ACC112 (cell line): ENCODE measurements around the gene KMT2E.
"Not testable (repeated sequence)": the region's sequence is repeated elsewhere in the genome, so short reads cannot be mapped to it uniquely, and the experiment has no call there.

Experiments
- H2AFZ ChIP-seq: fragments of 200-600 bp; sonication (generic); one replicate; pipeline ENCODE4 v1.6.0; 2017; ENCODE audit warnings: antibody characterized with exemption, low read length; ENCODE audit not compliant: unreplicated experiment
- H3K27ac ChIP-seq: fragments of 200-600 bp; sonication (generic); 2 replicates; pipeline ENCODE4 v1.5.1; 2014; ENCODE audit warnings: low read depth, mild to moderate bottlenecking, antibody characterized with exemption, low read length, moderate library complexity
- H3K27me3 ChIP-seq: fragments of 200-600 bp; sonication (generic); 2 replicates; pipeline ENCODE4 v1.6.1; 2014; ENCODE audit warnings: mild to moderate bottlenecking, antibody characterized with exemption, low read length, moderate library complexity, mixed read lengths; ENCODE audit not compliant: insufficient read depth
- H3K36me3 ChIP-seq: fragments of 200-600 bp; sonication (generic); 2 replicates; pipeline ENCODE4 v1.6.1; 2016; ENCODE audit warnings: mild to moderate bottlenecking, antibody characterized with exemption, low read length, moderate library complexity, mixed read lengths; ENCODE audit not compliant: insufficient read depth
- H3K4me1 ChIP-seq: fragments of 200-600 bp; sonication (generic); one replicate; pipeline ENCODE4 v1.6.1; 2016; ENCODE audit warnings: low read length, mixed read lengths; ENCODE audit not compliant: insufficient read depth, unreplicated experiment, control insufficient read depth
- H3K4me3 ChIP-seq: fragments of 200-600 bp; sonication (generic); 2 replicates; pipeline ENCODE4 v1.5.1; 2014; ENCODE audit warnings: mild to moderate bottlenecking, low read depth, low read length
- H3K79me2 ChIP-seq: fragments of 200-600 bp; sonication (generic); one replicate; pipeline ENCODE4 v1.6.0; 2016; ENCODE audit warnings: low read length; ENCODE audit not compliant: control insufficient read depth, unreplicated experiment, insufficient read depth

KMT2E gene

DNA sequence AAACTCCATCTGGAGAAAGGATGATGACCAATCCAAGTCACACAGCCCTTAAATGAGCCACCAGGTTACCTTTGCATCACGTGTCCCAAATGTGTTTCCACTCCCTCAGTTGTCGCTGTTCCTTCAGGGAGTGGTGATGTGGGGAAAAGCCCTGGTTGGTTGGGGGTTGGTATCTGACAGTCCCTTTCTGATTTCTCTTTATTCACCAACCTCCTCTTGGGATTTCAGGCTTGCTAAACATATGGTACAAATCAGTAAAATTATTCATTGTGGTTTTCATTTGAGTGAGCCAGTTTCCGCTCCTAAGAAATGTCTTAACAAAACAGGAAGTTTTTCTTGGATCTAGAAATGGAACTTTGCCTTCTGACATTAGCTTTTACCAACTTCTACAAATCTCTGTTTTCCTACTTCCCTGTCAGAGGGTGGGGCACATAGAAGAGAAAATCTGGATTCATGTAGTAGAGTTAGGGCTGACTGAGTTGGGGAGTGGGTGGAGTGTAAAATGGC is 40.0 kb upstream of the KMT2E start:
- Histone ChIP-seq H3K4me3 (peak overlapping the region; percentile 41; the same call in 1 of the 2 replicates), H3K27ac (peak overlapping the region; percentile 91), H3K36me3 (no peaks in the 10 kb centered on the region), H3K27me3 (no peaks in the 10 kb centered on the region), H2AFZ (no peak overlapping the region), H3K79me2 (peaks cover 17% of the 10 kb centered on the region), H3K4me1 (peaks cover 63% of the 10 kb centered on the region)

DNA sequence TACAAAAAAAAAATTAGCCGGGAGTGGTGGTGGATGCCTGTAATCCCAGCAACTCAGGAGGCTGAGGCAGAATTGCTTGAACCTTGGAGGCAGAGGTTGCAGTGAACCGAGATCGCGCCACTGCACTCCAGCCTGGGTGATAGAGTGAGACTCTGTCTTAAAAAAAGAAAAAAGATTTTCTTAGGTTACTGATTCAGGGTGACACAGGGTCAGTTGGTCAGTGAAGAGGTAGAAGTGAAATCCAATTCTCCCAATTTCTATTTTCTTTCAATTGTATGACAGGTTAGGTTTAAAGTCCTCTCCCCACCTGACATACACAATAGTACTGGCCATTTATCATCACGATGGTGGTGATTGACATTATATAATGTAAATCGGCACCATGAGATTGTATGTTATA is 38.5 kb upstream of the KMT2E start:
- peaks cover 25% of the 10 kb centered on the region for H3K79me2 ChIP-seq
- not testable (repeated sequence) for H3K36me3 ChIP-seq, H3K4me3 ChIP-seq, H3K27me3 ChIP-seq, H2AFZ ChIP-seq
- peaks cover 78% of the 10 kb centered on the region for H3K4me1 ChIP-seq
- H3K27ac ChIP-seq, result peak overlapping the region; percentile 29

DNA sequence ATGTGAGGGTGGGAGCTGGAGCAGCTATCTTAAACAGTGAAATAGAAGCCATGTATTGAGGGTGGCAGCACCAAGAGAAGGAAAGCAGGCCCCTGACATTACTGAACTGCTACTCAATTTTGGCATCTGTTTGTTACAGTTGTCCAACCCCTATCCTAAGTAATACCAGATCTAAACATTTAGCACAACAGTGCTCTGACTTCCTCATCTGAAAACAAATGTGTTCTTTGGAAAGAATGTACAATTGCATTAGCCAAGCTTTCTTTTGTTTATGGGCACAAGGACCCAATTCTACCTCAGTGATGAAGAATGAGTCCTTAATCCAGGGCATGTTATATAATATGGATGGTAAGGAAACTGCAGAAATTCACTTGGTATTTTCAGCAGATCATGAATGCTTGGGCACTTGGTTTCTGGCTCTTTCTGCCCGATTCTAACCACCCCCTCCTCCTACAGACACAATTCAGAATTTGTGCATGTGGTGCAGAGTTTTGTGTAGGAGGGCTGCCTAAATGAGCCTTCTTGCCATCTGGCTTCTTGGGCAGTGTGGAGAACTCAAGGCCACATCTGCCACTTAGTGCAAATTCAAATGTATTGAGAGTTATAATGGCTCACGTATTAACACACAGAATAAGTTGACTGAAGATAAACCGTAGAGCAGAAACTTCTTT is 36.9 kb upstream of the KMT2E start:
- Histone ChIP-seq H3K27me3 (no peaks in the 10 kb centered on the region), H3K4me3 (no peak overlapping the region), H3K4me1 (peaks cover 82% of the 10 kb centered on the region), H3K36me3 (no peaks in the 10 kb centered on the region), H3K79me2 (peaks cover 38% of the 10 kb centered on the region), H3K27ac (peak overlapping the region; percentile 99), H2AFZ (no peak overlapping the region)

DNA sequence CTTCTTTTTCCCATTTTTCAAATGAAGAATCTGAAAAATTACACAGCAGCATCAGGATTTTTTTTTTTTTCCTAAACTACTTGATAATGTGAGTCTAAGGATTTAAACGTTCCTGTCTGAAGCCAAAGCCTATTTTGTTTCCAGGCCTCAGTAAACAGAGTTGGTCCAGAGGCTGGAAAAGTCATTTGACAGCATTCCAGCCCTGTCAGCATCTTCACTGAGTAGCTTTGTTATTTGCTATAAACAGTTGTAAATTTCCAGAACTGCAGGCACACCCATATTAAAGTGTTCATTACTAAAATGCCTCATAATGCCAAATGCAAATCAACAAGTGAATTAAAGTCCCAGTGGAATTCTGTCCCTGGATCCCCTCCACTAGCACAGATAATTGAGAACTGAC is 35.5 kb upstream of the KMT2E start:
- Histone ChIP-seq H2AFZ (no peak overlapping the region), H3K27ac (peak overlapping the region; percentile 99), H3K36me3 (no peaks in the 10 kb centered on the region), H3K4me1 (peaks cover 82% of the 10 kb centered on the region), H3K4me3 (no peak overlapping the region; the same call in 1 of the 2 replicates), H3K79me2 (peaks cover 52% of the 10 kb centered on the region), H3K27me3 (no peaks in the 10 kb centered on the region)

DNA sequence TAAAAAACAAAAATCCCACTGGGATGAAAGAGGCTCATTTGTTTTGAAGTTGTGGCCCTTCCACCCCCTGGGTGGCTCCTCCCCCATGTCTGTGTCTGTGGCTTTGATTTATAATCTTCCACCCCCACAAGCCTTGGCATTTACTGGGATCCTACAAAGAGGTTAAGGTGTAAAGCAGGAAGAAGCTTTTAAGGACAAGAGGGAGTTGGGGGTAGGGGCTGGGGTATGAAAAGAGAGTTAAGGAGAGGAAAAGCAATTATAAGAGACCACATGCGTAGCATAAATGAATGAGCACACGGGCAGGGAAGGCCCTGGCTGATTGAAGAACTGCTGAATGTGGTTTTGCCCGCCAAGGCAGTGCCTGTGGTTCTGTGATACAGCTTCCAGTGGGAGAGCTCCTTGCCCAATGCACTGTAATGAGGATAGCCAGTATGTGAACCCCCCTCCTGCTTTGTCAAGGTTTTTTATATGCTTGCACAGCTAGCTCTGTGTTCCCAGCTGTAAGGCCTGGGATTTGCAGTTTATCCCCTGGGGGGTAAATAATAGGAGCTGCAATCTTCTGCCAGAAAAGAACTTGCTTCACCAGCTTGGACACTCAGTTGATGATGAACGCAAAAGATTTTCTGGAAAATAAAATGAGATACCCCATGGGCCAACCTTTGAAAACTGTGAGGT is 34.7 kb upstream of the KMT2E start:
- Histone ChIP-seq H3K79me2 (peaks cover 54% of the 10 kb centered on the region), H3K4me1 (peaks cover 76% of the 10 kb centered on the region), H3K27ac (peak overlapping the region; percentile 99), H3K36me3 (no peaks in the 10 kb centered on the region), H3K27me3 (no peaks in the 10 kb centered on the region), H3K4me3 (peak overlapping the region; percentile 5), H2AFZ (no peak overlapping the region)

DNA sequence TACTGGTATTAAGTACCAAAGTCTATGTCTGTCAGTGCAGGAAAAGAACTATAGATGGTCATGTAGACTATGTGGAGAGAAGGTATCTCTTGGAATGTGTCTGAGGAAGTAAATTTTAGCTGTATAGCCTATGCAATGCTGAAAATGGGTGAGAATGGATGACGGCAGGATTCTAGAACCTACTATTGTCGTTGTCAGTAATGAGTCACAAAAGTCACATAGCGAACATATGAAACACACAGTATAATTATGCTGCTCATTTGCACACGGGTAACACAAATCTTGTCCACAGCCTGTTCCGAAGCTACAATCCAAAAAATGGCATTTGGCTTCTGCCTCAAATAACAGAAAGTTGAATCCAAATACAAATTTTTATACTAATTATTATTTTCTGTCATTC is 33.6 kb upstream of the KMT2E start:
- Histone ChIP-seq H3K27ac (peak overlapping the region; percentile 99), H3K4me1 (peaks cover 83% of the 10 kb centered on the region), H3K4me3 (peak overlapping the region; percentile 20; the same call in 1 of the 2 replicates), H3K27me3 (no peaks in the 10 kb centered on the region), H3K36me3 (no peaks in the 10 kb centered on the region), H2AFZ (no peak overlapping the region), H3K79me2 (peaks cover 63% of the 10 kb centered on the region)

DNA sequence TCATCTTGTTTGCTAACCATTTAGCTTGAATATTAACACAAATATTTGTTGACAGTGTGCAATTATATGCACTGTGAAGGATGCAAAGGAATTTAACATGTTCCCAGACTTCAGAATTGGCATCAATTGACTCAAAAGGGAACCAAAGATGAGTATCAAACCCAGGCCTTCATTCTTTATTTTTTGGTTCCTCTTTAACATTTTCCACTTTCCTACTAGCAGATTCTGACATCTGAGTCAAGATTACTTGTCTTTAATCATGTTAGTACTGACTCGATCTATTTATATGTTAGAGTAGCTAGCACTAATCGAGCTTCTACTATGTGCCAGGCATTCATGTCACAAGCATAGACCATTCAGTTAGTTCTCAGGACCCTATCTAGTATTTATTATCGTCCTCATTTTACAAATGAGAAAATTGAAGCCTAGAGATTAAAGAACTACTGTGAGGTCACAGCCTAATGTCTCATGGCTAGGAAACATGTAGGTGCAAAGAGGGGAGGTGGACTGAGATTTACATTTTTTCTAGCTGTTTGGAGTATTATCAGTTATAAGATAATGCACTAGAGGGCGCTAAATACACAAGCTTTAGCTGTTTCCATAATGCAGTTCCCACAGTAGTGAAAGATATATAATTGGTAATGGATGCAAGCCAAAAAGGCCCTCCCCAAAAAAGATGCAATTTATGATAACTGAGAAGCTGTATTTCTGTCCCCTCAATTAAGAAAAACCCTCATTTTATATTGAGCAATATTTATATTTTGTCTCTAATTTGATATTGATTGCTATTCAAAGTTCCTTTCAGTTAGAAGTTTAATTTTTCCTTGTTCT is 32.9 kb upstream of the KMT2E start:
- Histone ChIP-seq H3K27ac (peak overlapping the region; percentile 99), H3K4me1 (peaks cover 90% of the 10 kb centered on the region), H2AFZ (no peak overlapping the region), H3K36me3 (no peaks in the 10 kb centered on the region), H3K27me3 (no peaks in the 10 kb centered on the region), H3K4me3 (peak overlapping the region; percentile 20; the same call in 1 of the 2 replicates), H3K79me2 (peaks cover 69% of the 10 kb centered on the region)

DNA sequence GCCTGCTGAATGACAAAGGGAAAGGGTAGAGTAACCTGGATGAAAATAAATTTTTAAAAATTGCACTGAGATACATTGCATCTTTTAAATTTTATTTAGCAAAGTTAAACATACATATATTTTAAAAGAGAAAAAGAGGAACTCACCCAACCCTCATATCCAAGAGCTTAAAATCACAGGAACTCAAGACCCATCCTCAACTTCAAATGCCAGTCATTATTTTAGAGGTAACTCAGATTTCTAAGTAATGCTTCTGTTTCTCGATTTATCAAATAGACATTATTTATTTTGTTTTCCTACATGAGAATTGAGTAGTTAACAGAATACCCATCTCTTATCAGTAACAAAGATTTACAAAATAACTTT is 32.4 kb upstream of the KMT2E start:
- Histone ChIP-seq H3K79me2 (peaks cover 75% of the 10 kb centered on the region), H3K27me3 (no peaks in the 10 kb centered on the region), H3K4me3 (peak overlapping the region; percentile 75), H2AFZ (no peak overlapping the region), H3K36me3 (no peaks in the 10 kb centered on the region), H3K4me1 (peaks cover 92% of the 10 kb centered on the region), H3K27ac (peak overlapping the region; percentile 99)

DNA sequence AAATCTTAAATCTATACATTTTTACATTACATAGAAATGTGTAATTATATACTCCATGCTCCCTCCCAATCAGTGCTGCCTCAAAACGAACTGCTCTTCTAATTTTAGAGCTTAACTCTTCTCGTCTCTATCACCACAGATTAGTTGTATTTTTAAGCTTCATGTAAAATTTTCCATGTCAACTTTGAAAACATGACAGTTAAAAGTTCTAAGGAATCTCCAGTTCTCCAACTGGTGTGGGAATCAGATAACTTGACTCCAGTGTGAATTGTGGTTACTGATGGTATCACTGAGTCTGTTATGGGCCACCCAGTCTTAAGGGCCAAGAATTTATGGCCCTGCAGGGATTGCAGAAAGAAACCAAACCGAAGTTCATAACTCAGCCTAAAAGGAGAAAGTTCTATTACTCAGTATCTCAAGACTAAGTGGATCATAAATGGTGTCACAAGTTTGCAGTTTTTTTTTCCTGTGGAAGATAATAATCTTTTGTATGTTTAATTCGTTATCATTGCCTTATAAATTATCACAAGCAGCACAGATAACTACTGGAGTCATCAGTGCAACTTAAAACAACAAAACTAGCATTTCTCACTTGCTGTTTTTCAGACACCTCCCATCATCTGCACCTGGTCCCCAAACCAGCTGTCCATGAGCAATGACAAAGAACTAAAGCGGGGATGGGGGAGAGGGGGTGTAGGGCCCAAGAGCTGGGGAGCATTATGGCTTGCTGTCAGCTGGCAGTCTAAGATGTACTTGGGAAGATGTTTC is 31.5 kb upstream of the KMT2E start:
- H3K79me2 ChIP-seq, result peaks cover 70% of the 10 kb centered on the region
- no peak overlapping the region for H2AFZ ChIP-seq
- H3K27me3 ChIP-seq, result no peaks in the 10 kb centered on the region
- peak overlapping the region; percentile 99 for H3K27ac ChIP-seq
- H3K4me1 ChIP-seq, result peaks cover 90% of the 10 kb centered on the region
- peak overlapping the region; percentile 75 for H3K4me3 ChIP-seq
- H3K36me3 ChIP-seq, result 0 out of 2 replicates have a peak, but pooled peaks cover under 1% of the 10 kb centered on the region

DNA sequence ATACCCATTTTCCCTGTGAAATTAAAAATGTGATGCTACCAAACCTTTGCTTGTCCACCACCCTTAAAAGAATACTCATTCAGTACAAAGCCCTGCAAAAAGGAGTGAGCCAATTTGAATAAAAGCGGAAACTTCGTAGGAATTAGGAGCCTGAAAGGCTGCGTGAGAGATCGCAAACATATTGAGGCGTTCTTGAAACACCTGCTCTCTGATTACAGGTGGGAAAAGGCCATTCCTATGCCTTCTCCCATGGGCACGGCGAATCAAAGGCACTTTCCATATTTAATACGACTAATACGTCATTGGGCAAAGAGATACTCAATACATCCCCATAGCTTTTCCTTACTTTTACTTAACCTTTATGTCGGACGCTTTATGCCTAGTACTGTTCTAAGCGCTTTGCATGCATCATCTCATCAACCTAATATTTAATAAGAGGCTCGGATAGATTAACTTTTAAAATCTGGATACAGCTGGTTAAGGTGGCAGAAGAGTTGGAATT is 30.9 kb upstream of the KMT2E start:
- peak overlapping the region; percentile 99 for H3K27ac ChIP-seq
- peaks cover 64% of the 10 kb centered on the region for H3K79me2 ChIP-seq
- H3K4me1 ChIP-seq, result peaks cover 87% of the 10 kb centered on the region
- no peaks in the 10 kb centered on the region for H3K27me3 ChIP-seq
- H3K4me3 ChIP-seq, result peak overlapping the region; percentile 75
- peak overlapping the region; percentile 46 for H2AFZ ChIP-seq
- 0 out of 2 replicates have a peak, but pooled peaks cover 6% of the 10 kb centered on the region for H3K36me3 ChIP-seq
